Endodermal cell (in vitro differentiated cells): Measurements from ENCODE around the gene DDN. TPM values are rescaled to one million over a fixed set of nuclear protein-coding genes. Genes with fewer than 3 reads are reported as not detected.

Experiments used
- DNase-seq: peaks from one replicate; pipeline ENCODE4 v3.0.0-alpha.2; 2017
- H3K27ac ChIP-seq: 2 replicates; pipeline ENCODE4 v1.5.1; 2013; ENCODE audit warnings: mild to moderate bottlenecking, low read depth, low read length, moderate library complexity
- H3K27me3 ChIP-seq: 2 replicates; pipeline ENCODE4 v1.6.1; 2013; ENCODE audit warnings: mild to moderate bottlenecking, low read length, moderate library complexity; ENCODE audit not compliant: insufficient read depth, control insufficient read depth, poor library complexity, severe bottlenecking
- H3K36me3 ChIP-seq: 2 replicates; pipeline ENCODE4 v1.7.0; 2013; ENCODE audit warnings: mild to moderate bottlenecking, low read length, moderate library complexity; ENCODE audit not compliant: control insufficient read depth, insufficient read depth
- H3K4me1 ChIP-seq: one replicate; pipeline ENCODE4 v1.7.0; 2013; ENCODE audit warnings: low read length; ENCODE audit not compliant: control insufficient read depth, insufficient read depth
- H3K4me3 ChIP-seq: 2 replicates; pipeline ENCODE4 v1.5.1; 2013; ENCODE audit warnings: mild to moderate bottlenecking, low read length, moderate library complexity
- H3K9ac ChIP-seq: 2 replicates; pipeline ENCODE4 v1.6.1; 2013; ENCODE audit warnings: mild to moderate bottlenecking, low read length, moderate library complexity; ENCODE audit not compliant: poor library complexity, severe bottlenecking; ENCODE audit errors: extremely low read depth
- H3K9me3 ChIP-seq: 2 replicates; pipeline ENCODE4 v1.6.1; 2013; ENCODE audit warnings: mild to moderate bottlenecking, low read length, moderate library complexity; ENCODE audit not compliant: control insufficient read depth
- H3K27ac Mint-ChIP-seq: 2 replicates; pipeline ENCODE4 v1.8.0; 2020; ENCODE audit warnings: mixed read lengths
- H3K27me3 Mint-ChIP-seq: 2 replicates; pipeline ENCODE4 v1.8.0; 2021; ENCODE audit warnings: mild to moderate bottlenecking, mixed read lengths; ENCODE audit not compliant: insufficient read depth
- H3K36me3 Mint-ChIP-seq: 2 replicates; pipeline ENCODE4 v1.8.0; 2020; ENCODE audit warnings: low read depth, mixed read lengths
- H3K4me1 Mint-ChIP-seq: 2 replicates; pipeline ENCODE4 v1.8.0; 2020; ENCODE audit warnings: mixed read lengths
- H3K4me3 Mint-ChIP-seq: 2 replicates; pipeline ENCODE4 v1.8.0; 2020; ENCODE audit warnings: mild to moderate bottlenecking, moderate library complexity, mixed read lengths
- H3K9me3 Mint-ChIP-seq: 2 replicates; pipeline ENCODE4 v1.8.0; 2020; ENCODE audit warnings: mild to moderate bottlenecking, mixed read lengths
- CTCF ChIP-seq: fragments of 200-600 bp; sonication (generic); conservative IDR thresholded peaks from 2 replicates; pipeline ENCODE4 v1.5.0; 2021; ENCODE audit warnings: antibody characterized with exemption, mild to moderate bottlenecking
- WGBS, 2 experiments: methylation state at CpG; one replicate each; pipeline versions ENCODE4 v1.1.5 to v1.1.7; 2013; ENCODE audit warnings: missing lambda C conversion rate in 2 of 2, mixed read lengths in 1 of 2; ENCODE audit not compliant: insufficient coverage in 1 of 2, insufficient read length in 1 of 2; 5-methylcytosine and 5-hydroxymethylcytosine counted together
- total RNA-seq, 2 donors: library from RNA; stranded (reverse); fragmentation: NEBNext Ultra II Directional in 1 of 2; extraction: Animal tissue kit (Norgen Biotek cat#: 25700) in 1 of 2; gene quantifications; 2 replicates in 1 of 2; 3 replicates in 1 of 2; pipeline ENCODE4 v1.2.1, GENCODE V29; 2021

DDN gene
- total RNA-seq, 2 donors from 2014 or later = 0.31 to 0.33 TPM

- Histone ChIP-seq H3K36me3 (no peaks in the 10 kb centered on the region), H3K27me3 (no peaks in the 10 kb centered on the region), H3K27ac (no peak overlapping the region), H3K9me3 (no peaks in the 10 kb centered on the region), H3K4me1 (no peaks in the 10 kb centered on the region), H3K9ac (no peak overlapping the region), H3K4me3 (no peak overlapping the region)
- H3K4me3 Mint-ChIP-seq = no peak overlapping the region
- TF ChIP-seq CTCF = no peak
- H3K9me3 Mint-ChIP-seq = no peaks in the 10 kb centered on the region
- H3K36me3 Mint-ChIP-seq = no peaks in the 10 kb centered on the region
- H3K4me1 Mint-ChIP-seq = peaks cover 19% of the 10 kb centered on the region
- H3K27ac Mint-ChIP-seq = no peak overlapping the region
- 92 to 97% methylated on average over 1 of the region's 1 CpG for WGBS, 2 experiments
- H3K27me3 Mint-ChIP-seq = no peaks in the 10 kb centered on the region
- no peak for DNase-seq
Measured at GRCh38 chr12:49015196-49015595, 16.0 kb upstream of the DDN start.

- Mint-ChIP-seq H3K27ac (no peak overlapping the region), H3K9me3 (no peaks in the 10 kb centered on the region), H3K27me3 (no peaks in the 10 kb centered on the region), H3K4me3 (no peak overlapping the region), H3K4me1 (peaks cover 19% of the 10 kb centered on the region), H3K36me3 (no peaks in the 10 kb centered on the region)
- TF ChIP-seq CTCF = peak; percentile 47
- no peak overlapping the region for H3K27ac ChIP-seq
- H3K36me3 ChIP-seq = no peaks in the 10 kb centered on the region
- no peak overlapping the region for H3K4me3 ChIP-seq
- no peak for DNase-seq
- no peaks in the 10 kb centered on the region for H3K4me1 ChIP-seq
- no peak overlapping the region for H3K9ac ChIP-seq
- 62 to 91% methylated on average over 1 of the region's 1 CpG for WGBS, 2 experiments
- no peaks in the 10 kb centered on the region for H3K9me3 ChIP-seq
- H3K27me3 ChIP-seq = no peaks in the 10 kb centered on the region
Measured at GRCh38 chr12:49014547-49014946, 15.4 kb upstream of the DDN start.

GRCh38 chr12:49013428-49013827 is 14.3 kb upstream of the DDN start:
- no peaks in the 10 kb centered on the region for H3K4me1 ChIP-seq
- H3K27me3 ChIP-seq = no peaks in the 10 kb centered on the region
- WGBS, 2 experiments = 96 to 100% methylated on average over 2 of the region's 3 CpGs
- Mint-ChIP-seq H3K36me3 (no peaks in the 10 kb centered on the region), H3K9me3 (no peaks in the 10 kb centered on the region), H3K4me3 (no peak overlapping the region), H3K27ac (no peak overlapping the region), H3K4me1 (peaks cover 20% of the 10 kb centered on the region), H3K27me3 (no peaks in the 10 kb centered on the region)
- no peak overlapping the region for H3K4me3 ChIP-seq
- TF ChIP-seq CTCF = no peak
- no peak for DNase-seq
- H3K27ac ChIP-seq = no peak overlapping the region
- H3K36me3 ChIP-seq = peaks cover under 1% of the 10 kb centered on the region
- no peaks in the 10 kb centered on the region for H3K9me3 ChIP-seq
- H3K9ac ChIP-seq = no peak overlapping the region
